Liver (tissue), 3 donors: ENCODE results near the gene TCHHL1.

ENCODE experiments used
- ATF3 ChIP-seq: IDR thresholded peaks from 2 replicates; pipeline ENCODE4 v1.6.1; 2016; ENCODE audit warnings: antibody characterized with exemption
- CTCF ChIP-seq: fragments of 150-350 bp; IDR thresholded peaks from 2 replicates; pipeline ENCODE4 v1.5.1; 2017; ENCODE audit warnings: improper control_type of control experiment, low read depth, low read length; ENCODE audit not compliant: missing input control
- FOXA1 ChIP-seq: IDR thresholded peaks from 2 replicates; pipeline ENCODE4 v1.6.1; 2016; ENCODE audit warnings: antibody characterized with exemption
- GABPA ChIP-seq, 2 donors: IDR thresholded peaks in 1 of 2; conservative IDR thresholded peaks in 1 of 2; 2 replicates each; pipeline ENCODE4 v1.6.1; 2016; ENCODE audit warnings: antibody characterized with exemption in 2 of 2, mild to moderate bottlenecking in 1 of 2, moderate library complexity in 1 of 2
- MAX ChIP-seq: IDR thresholded peaks from 2 replicates; pipeline ENCODE4 v1.6.1; 2016; ENCODE audit warnings: antibody characterized with exemption
- TAF1 ChIP-seq: conservative IDR thresholded peaks from 2 replicates; pipeline ENCODE4 v1.6.1; 2016; ENCODE audit warnings: antibody characterized with exemption, mild to moderate bottlenecking
- YY1 ChIP-seq: IDR thresholded peaks from 2 replicates; pipeline ENCODE4 v1.6.1; 2016; ENCODE audit warnings: antibody characterized with exemption, mild to moderate bottlenecking
- donor health status: healthy.
- donor health status: healthy.

- TF ChIP-seq MAX (no peak), CTCF (no peak), FOXA1 (no peak), ATF3 (no peak), YY1 (no peak), GABPA (IDR thresholded peaks at IDR 0.05 in 1 of 2, conservative IDR thresholded peaks at IDR 0.05 in 1 of 2) (no peak), TAF1 (no peak)
These were observed 16.6 kb downstream of the TCHHL1 start for GRCh38 chr1:152072311-152072710.
